H9 (cell line): ENCODE data around the gene CD8A. TPM values are rescaled to one million over a fixed set of nuclear protein-coding genes. Genes with fewer than 3 reads are reported as not detected.

ENCODE experiments used
- DNase-seq: peaks from one replicate; pipeline ENCODE4 v3.0.0-alpha.2; 2017
- H2AFZ ChIP-seq: one replicate; pipeline ENCODE4 v1.6.1; 2013; ENCODE audit warnings: mild to moderate bottlenecking, low read length, control low read depth, moderate library complexity
- H2AK5ac ChIP-seq: 2 replicates; pipeline ENCODE4 v1.6.1; 2013; ENCODE audit warnings: low read length, control low read depth, mixed read lengths; ENCODE audit not compliant: insufficient read length
- H2BK120ac ChIP-seq: one replicate; pipeline ENCODE4 v1.6.1; 2013; ENCODE audit warnings: low read depth, mild to moderate bottlenecking, low read length, control low read depth, inconsistent platforms; ENCODE audit not compliant: poor library complexity, severe bottlenecking
- H2BK12ac ChIP-seq: 2 replicates; pipeline ENCODE4 v1.6.1; 2013; ENCODE audit warnings: low read length, control low read depth, mixed read lengths, low read depth; ENCODE audit not compliant: insufficient read length
- H2BK15ac ChIP-seq: 2 replicates; pipeline ENCODE4 v1.6.1; 2013; ENCODE audit warnings: low read depth, low read length, control low read depth
- H2BK20ac ChIP-seq: one replicate; pipeline ENCODE4 v1.6.1; 2013; ENCODE audit warnings: low read depth, mild to moderate bottlenecking, low read length, control low read depth, inconsistent platforms; ENCODE audit not compliant: poor library complexity, severe bottlenecking
- H2BK5ac ChIP-seq: 2 replicates; pipeline ENCODE4 v1.6.1; 2013; ENCODE audit warnings: low read length, control low read depth, mixed read lengths; ENCODE audit not compliant: insufficient read length
- H3K14ac ChIP-seq: 2 replicates; pipeline ENCODE4 v1.6.1; 2013; ENCODE audit warnings: low read length, control low read depth; ENCODE audit not compliant: insufficient read depth
- H3K18ac ChIP-seq: 2 replicates; pipeline ENCODE4 v1.6.1; 2013; ENCODE audit warnings: low read depth, mild to moderate bottlenecking, mixed read lengths, low read length, control low read depth; ENCODE audit not compliant: insufficient read length
- H3K23ac ChIP-seq: 2 replicates; pipeline ENCODE4 v1.6.1; 2013; ENCODE audit warnings: low read length, control low read depth, mixed read lengths, low read depth; ENCODE audit not compliant: insufficient read length
- H3K23me2 ChIP-seq: 2 replicates; pipeline ENCODE4 v1.6.1; 2013; ENCODE audit warnings: low read depth, mild to moderate bottlenecking, mixed read lengths, low read length, control low read depth; ENCODE audit not compliant: insufficient read length, poor library complexity, severe bottlenecking
- H3K27ac ChIP-seq: 2 replicates; pipeline ENCODE4 v1.5.1; 2013; ENCODE audit warnings: low read length, control low read depth, mixed read lengths, low read depth; ENCODE audit not compliant: insufficient read length
- H3K27me3 ChIP-seq: 2 replicates; pipeline ENCODE4 v1.6.1; 2013; ENCODE audit warnings: low read length, control low read depth, inconsistent platforms; ENCODE audit not compliant: insufficient read depth
- H3K4ac ChIP-seq: 2 replicates; pipeline ENCODE4 v1.6.1; 2013; ENCODE audit warnings: low read depth, mild to moderate bottlenecking, control low read depth, inconsistent platforms, low read length, moderate library complexity
- H3K4me1 ChIP-seq: 2 replicates; pipeline ENCODE4 v1.6.1; 2013; ENCODE audit warnings: low read length, control low read depth, inconsistent platforms; ENCODE audit not compliant: insufficient read depth
- H3K4me2 ChIP-seq: 2 replicates; pipeline ENCODE4 v1.6.1; 2013; ENCODE audit warnings: low read length, control low read depth, mixed read lengths; ENCODE audit not compliant: insufficient read length, insufficient read depth
- H3K56ac ChIP-seq: 2 replicates; pipeline ENCODE4 v1.6.1; 2013; ENCODE audit warnings: low read depth, mild to moderate bottlenecking, mixed read lengths, low read length, control low read depth; ENCODE audit not compliant: insufficient read length
- H3K79me1 ChIP-seq: 2 replicates; pipeline ENCODE4 v1.6.1; 2013; ENCODE audit warnings: low read depth, mild to moderate bottlenecking, moderate library complexity, low read length, control low read depth, inconsistent platforms; ENCODE audit not compliant: insufficient read depth, poor library complexity, severe bottlenecking
- H3K79me2 ChIP-seq: 2 replicates; pipeline ENCODE4 v1.6.1; 2013; ENCODE audit warnings: low read length, control low read depth, inconsistent platforms; ENCODE audit not compliant: insufficient read depth
- H3K9ac ChIP-seq: 2 replicates; pipeline ENCODE4 v1.6.1; 2013; ENCODE audit warnings: low read length, control low read depth, mixed read lengths; ENCODE audit not compliant: insufficient read length; ENCODE audit errors: extremely low read depth
- H3K9me3 ChIP-seq: one replicate; pipeline ENCODE4 v1.6.1; 2013; ENCODE audit warnings: low read depth, low read length, inconsistent platforms; ENCODE audit not compliant: control insufficient read depth
- H3T11ph ChIP-seq: one replicate; pipeline ENCODE4 v1.6.1; 2013; ENCODE audit warnings: mild to moderate bottlenecking, low read length, control low read depth, inconsistent platforms
- H4K20me1 ChIP-seq: one replicate; pipeline ENCODE4 v1.6.1; 2013; ENCODE audit not compliant: control insufficient read depth, insufficient read length, insufficient read depth
- H4K5ac ChIP-seq: 2 replicates; pipeline ENCODE4 v1.6.1; 2013; ENCODE audit warnings: low read depth, mild to moderate bottlenecking, mixed read lengths, low read length, control low read depth; ENCODE audit not compliant: insufficient read length
- H4K8ac ChIP-seq: replicated peaks from 2 replicates; pipeline ENCODE4 v1.6.1; 2013; ENCODE audit warnings: low read length, control low read depth, mixed read lengths, low read depth; ENCODE audit not compliant: insufficient read length
- H4K91ac ChIP-seq: 2 replicates; pipeline ENCODE4 v1.6.1; 2013; ENCODE audit warnings: low read depth, mild to moderate bottlenecking, moderate library complexity, mixed read lengths, low read length, control low read depth; ENCODE audit not compliant: insufficient read length
- H3K27ac Mint-ChIP-seq, 3 experiments: 2 replicates in 2 of 3; 3 replicates in 1 of 3; pipeline ENCODE4 v1.8.0; 2020 to 2021; ENCODE audit warnings: mixed read lengths in 3 of 3, mild to moderate bottlenecking in 1 of 3, moderate library complexity in 1 of 3
- H3K27me3 Mint-ChIP-seq: 2 replicates; pipeline ENCODE4 v1.8.0; 2021; ENCODE audit warnings: low read depth, mild to moderate bottlenecking, moderate library complexity, mixed read lengths
- H3K36me3 Mint-ChIP-seq, 3 experiments: 2 replicates in 2 of 3; 3 replicates in 1 of 3; pipeline ENCODE4 v1.8.0; 2020 to 2021; ENCODE audit warnings: low read depth in 3 of 3, mixed read lengths in 3 of 3; ENCODE audit not compliant: insufficient read depth in 1 of 3
- H3K4me1 Mint-ChIP-seq, 2 experiments: 2 replicates each; pipeline ENCODE4 v1.8.0; 2020; ENCODE audit warnings: mixed read lengths in 2 of 2
- H3K4me3 Mint-ChIP-seq, 2 experiments: 2 replicates in 1 of 2; 3 replicates in 1 of 2; pipeline ENCODE4 v1.8.0; 2020 to 2021; ENCODE audit warnings: mild to moderate bottlenecking in 2 of 2, mixed read lengths in 2 of 2, moderate library complexity in 1 of 2
- H3K9me3 Mint-ChIP-seq, 2 experiments: 2 replicates in 1 of 2; 3 replicates in 1 of 2; pipeline ENCODE4 v1.8.0; 2020; ENCODE audit warnings: mild to moderate bottlenecking in 2 of 2, mixed read lengths in 2 of 2, moderate library complexity in 1 of 2
- WGBS: extraction: QIAGEN DNeasy Blood & Tissue Kit; methylation state at CpG from one replicate; pipeline ENCODE4 v1.1.7; 2013; ENCODE audit warnings: missing lambda C conversion rate, low lambda C conversion rate, mixed read lengths; ENCODE audit not compliant: insufficient read length; ENCODE audit errors: extremely low coverage; 5-methylcytosine and 5-hydroxymethylcytosine counted together
- total RNA-seq: library from RNA; stranded (reverse); gene quantifications from 2 replicates; pipeline ENCODE4 v1.2.1, GENCODE V29; 2021
- TF ChIP-seq, protein P1 (sequence below): fragments of 200-600 bp; sonication (generic); conservative IDR thresholded peaks from 3 replicates; pipeline ENCODE4 v1.8.0; 2021; ENCODE audit warnings: antibody characterized with exemption, mild to moderate bottlenecking

Gene CD8A
- total RNA-seq, 1 experiment from 2014 or later = not detected

DNA sequence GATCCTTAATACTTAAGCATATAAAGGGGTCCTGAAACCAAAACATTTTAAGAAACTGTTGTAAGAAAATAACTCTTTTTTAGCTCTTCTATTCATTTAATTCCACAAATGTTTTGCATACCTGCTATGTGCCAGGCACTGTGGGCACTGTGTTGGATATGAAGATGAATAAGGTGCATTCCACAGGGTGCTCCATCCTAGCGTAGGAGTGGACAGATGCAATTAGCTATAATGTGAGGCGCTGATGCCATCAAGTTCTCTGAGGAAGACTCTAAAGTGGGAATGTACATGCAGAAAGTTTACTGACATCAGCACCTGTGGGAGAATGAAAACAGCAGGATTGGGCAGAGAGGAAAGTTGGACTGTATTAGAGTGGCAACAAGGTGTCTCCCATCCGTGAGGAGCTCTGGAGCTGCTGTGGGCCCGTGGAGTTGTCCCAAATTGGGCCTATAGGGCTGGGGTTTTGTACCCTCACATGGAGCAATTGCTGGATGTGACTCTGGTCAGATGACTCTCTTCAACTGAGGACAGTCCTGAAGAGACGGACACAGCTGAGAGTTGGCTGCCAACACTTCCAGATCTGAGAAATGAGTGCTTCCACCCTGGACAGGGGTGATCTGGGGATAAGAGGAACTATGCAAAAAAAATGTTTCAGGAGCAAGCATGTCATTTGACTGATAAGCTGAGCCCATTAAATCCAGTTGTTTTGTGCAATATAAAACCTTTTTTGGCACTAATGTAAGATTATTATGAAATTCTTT is 22.3 kb downstream of the CD8A start:
- no peaks in the 10 kb centered on the region for H3K27me3 ChIP-seq
- no peak overlapping the region for H4K8ac ChIP-seq
- H2BK20ac ChIP-seq = no peak overlapping the region
- no peak overlapping the region for H2AFZ ChIP-seq
- WGBS = no CpG with 5 or more reads among the region's 5 CpGs
- no peaks in the 10 kb centered on the region for H4K20me1 ChIP-seq
- no peak overlapping the region for H2BK120ac ChIP-seq
- no peak overlapping the region for H3K23ac ChIP-seq
- H3K79me2 ChIP-seq = no peaks in the 10 kb centered on the region
- Mint-ChIP-seq H3K27me3 (no peaks in the 10 kb centered on the region), H3K27ac (no peak overlapping the region; a peak in 1 of 7 replicates), H3K4me1 (peaks cover 5 to 14% of the 10 kb centered on the region in 2 experiments), H3K9me3 (no peaks in the 10 kb centered on the region), H3K4me3 (no peak overlapping the region), H3K36me3 (peaks cover 20 to 70% (median 60%) of the 10 kb centered on the region in 3 experiments)
- no peak overlapping the region for H2BK15ac ChIP-seq
- TF ChIP-seq, protein P1, sequence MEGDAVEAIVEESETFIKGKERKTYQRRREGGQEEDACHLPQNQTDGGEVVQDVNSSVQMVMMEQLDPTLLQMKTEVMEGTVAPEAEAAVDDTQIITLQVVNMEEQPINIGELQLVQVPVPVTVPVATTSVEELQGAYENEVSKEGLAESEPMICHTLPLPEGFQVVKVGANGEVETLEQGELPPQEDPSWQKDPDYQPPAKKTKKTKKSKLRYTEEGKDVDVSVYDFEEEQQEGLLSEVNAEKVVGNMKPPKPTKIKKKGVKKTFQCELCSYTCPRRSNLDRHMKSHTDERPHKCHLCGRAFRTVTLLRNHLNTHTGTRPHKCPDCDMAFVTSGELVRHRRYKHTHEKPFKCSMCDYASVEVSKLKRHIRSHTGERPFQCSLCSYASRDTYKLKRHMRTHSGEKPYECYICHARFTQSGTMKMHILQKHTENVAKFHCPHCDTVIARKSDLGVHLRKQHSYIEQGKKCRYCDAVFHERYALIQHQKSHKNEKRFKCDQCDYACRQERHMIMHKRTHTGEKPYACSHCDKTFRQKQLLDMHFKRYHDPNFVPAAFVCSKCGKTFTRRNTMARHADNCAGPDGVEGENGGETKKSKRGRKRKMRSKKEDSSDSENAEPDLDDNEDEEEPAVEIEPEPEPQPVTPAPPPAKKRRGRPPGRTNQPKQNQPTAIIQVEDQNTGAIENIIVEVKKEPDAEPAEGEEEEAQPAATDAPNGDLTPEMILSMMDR = no peak
- no peak overlapping the region for H4K5ac ChIP-seq
- no peak overlapping the region for H3K4me2 ChIP-seq
- DNase-seq = no peak
- H3K18ac ChIP-seq = no peak overlapping the region
- H2AK5ac ChIP-seq = no peak overlapping the region
- no peak overlapping the region for H3K56ac ChIP-seq
- no peak overlapping the region for H3K9ac ChIP-seq
- no peak overlapping the region for H3K14ac ChIP-seq
- H4K91ac ChIP-seq = no peak overlapping the region
- H3K79me1 ChIP-seq = peaks cover 5% of the 10 kb centered on the region
- H3K4ac ChIP-seq = no peak overlapping the region
- no peaks in the 10 kb centered on the region for H3K9me3 ChIP-seq
- no peak overlapping the region for H3T11ph ChIP-seq
- no peak overlapping the region for H2BK12ac ChIP-seq
- H3K27ac ChIP-seq = no peak overlapping the region
- H3K4me1 ChIP-seq = no peaks in the 10 kb centered on the region
- H3K23me2 ChIP-seq = peaks cover 2% of the 10 kb centered on the region
- H2BK5ac ChIP-seq = no peak overlapping the region
